Measurements from ENCODE around the gene MAP2K3.

- TF ChIP-seq, protein P1, sequence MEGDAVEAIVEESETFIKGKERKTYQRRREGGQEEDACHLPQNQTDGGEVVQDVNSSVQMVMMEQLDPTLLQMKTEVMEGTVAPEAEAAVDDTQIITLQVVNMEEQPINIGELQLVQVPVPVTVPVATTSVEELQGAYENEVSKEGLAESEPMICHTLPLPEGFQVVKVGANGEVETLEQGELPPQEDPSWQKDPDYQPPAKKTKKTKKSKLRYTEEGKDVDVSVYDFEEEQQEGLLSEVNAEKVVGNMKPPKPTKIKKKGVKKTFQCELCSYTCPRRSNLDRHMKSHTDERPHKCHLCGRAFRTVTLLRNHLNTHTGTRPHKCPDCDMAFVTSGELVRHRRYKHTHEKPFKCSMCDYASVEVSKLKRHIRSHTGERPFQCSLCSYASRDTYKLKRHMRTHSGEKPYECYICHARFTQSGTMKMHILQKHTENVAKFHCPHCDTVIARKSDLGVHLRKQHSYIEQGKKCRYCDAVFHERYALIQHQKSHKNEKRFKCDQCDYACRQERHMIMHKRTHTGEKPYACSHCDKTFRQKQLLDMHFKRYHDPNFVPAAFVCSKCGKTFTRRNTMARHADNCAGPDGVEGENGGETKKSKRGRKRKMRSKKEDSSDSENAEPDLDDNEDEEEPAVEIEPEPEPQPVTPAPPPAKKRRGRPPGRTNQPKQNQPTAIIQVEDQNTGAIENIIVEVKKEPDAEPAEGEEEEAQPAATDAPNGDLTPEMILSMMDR (IDR thresholded peaks at IDR 0.05; ENCODE audit: control extremely low read depth in 1 of 3, insufficient read depth in 1 of 3, low read depth in 1 of 3, low read length in 3 of 3) = no peak
- TF ChIP-seq HDAC2 (IDR thresholded peaks at IDR 0.05; ENCODE audit: borderline replicate concordance in 1 of 2, low read depth in 2 of 2, low read length in 2 of 2) (no peak), POLR2A (IDR thresholded peaks at IDR 0.05; ENCODE audit: control extremely low read depth in 1 of 2, low read depth in 2 of 2, low read length in 2 of 2) (no peak)
These were observed 72.8 kb downstream of the MAP2K3 start for GRCh38 chr17:21357281-21357680.
